HS-27A (cell line): ENCODE results near the gene ARHGEF11.

Source experiments
- DNase-seq: peaks from one replicate; pipeline ENCODE4 v3.0.0-alpha.2; 2012; ENCODE audit warnings: low read depth, missing footprints

ARHGEF11 gene

DNA sequence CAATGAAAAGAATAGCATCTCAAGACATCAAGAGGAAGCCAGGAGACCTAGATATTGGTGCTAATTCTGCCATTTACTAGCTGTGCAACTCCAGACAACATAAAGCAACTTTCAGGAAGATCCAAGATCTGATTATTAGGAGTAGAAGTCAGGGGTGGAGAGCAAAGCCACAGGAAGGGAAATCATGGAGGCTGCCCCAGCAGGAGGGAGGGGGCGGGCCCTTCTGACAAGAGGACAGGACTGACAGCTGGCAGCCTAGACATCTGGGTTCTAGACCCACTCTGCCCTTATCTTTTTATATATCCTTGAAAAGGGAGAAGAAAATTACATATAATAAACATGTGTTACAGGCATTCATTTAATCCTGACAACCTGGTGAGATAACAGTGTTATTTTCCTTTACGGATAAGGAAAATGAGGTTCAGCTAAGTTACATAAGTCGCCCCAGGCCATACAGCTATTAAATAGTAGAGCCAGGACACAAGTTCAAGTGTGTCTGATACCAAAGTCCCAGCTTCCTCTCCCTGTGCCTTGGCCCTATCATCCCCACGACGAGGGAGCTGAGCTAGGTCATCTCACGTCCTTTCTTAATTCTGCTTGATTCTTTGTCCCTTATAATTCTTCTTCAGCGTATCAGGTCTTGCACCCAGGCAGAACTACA lies 46.6 kb downstream of the ARHGEF11 start:
- DNase-seq: no peak

DNA sequence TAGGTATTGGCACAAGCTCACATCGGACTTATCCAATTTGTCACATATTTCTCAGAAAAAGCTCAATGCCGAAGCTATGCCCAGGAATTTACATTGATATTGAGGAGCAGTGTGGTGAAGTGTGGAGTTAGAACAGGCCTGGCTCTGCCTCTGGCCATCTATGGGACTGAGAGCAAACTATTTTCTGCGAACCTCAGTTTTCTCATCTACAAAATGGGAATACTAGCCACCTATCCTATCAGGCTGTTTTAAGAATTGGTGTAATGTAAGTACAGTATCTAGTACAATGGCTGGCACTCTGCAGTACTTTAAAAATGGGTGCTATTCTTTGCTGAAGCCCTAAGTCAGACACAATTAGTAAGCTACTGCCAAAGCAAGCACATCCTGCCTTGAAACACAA lies 47.2 kb downstream of the ARHGEF11 start:
- DNase-seq: no peak

DNA sequence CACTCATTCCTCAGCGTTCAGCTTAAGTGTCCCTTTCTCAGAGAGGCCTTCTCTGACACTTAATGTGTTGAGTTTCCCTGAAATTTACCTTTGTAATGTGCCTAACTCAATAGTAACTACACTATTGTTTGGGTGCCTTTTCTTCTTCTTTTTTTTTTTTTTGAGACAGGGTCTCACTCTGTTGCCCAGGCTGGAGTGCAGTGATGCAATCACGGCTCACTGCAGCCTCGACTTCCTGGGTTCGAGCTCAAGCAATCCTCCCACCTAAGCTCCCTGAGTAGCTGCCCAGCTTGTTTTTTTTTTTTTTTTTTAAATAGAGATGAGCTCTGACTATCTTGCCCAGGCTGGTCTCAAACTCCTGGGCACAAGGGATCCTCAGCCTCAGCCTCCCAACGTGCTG lies 50.1 kb downstream of the ARHGEF11 start:
- no peak for DNase-seq

DNA sequence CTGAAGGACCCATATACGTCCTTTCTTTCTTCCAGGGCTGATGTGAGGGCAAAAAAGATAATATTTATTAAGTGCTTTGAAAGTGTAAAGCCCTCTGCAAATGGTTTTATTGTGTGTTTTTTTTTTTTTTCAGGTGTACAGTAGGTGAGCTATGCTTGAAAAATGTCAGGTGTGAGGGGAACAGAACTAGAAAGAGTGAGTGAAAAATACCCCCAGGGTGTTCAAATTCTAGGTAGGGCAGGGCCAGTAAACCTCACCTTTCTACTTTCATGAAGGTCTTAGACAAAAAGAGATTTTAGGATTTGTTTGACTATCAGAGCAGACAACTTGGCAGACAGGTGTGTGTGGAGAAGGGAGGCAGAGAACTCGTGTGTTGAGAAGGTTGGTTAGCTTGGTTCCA lies 51.3 kb downstream of the ARHGEF11 start:
- no peak for DNase-seq

DNA sequence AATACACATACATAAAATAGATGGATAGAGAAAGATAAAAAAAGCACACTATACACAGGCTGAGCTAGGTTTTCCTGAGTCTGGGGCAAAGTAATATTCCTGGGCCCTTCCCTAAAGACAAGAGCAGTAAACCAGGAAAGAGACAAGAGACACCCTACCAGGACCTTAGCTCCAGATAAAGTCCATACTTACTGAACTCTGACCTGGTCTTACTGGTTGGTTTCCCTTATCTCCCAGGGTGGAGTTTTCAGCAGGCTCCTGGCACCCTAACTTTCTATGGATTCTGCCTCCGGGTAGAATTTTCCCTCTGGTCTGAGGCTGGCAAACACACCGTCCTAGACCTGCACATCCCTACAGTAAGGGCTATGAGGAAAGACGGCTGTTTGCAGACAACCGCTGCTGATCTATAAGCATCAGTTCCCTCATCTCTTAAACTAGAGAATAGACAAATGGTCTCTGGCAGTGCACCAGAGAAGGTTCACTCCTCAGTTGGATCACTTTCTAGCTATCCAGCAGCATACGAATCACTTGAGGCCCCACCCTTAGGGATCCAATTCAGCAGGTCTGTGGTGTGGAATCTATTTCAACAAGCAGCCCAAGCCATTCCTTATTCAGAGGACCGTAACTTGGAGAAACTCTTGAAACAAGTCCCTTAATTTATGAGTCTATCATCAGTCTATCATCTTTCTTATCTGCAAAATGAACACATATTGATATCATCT lies 52.0 kb downstream of the ARHGEF11 start:
- no peak for DNase-seq

DNA sequence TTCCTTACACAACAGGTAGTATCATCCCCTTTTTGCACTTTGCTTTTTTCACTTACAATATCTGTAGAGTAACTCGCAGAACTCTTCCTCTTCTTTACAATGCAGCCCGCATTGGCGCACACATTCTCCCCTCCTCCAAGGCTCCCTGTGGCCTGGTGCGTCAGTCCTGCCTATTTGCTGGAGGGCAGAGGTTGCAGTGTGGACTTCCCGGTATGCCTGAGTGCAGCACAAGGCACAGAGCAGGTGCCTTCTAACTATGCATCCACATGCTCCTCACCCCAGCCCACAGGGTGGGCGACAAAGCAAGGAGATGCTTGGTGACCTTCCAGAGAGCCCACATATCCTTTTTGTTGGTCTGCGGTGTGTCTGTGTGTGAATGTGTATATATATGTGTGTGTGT lies 53.3 kb downstream of the ARHGEF11 start:
- no peak for DNase-seq

DNA sequence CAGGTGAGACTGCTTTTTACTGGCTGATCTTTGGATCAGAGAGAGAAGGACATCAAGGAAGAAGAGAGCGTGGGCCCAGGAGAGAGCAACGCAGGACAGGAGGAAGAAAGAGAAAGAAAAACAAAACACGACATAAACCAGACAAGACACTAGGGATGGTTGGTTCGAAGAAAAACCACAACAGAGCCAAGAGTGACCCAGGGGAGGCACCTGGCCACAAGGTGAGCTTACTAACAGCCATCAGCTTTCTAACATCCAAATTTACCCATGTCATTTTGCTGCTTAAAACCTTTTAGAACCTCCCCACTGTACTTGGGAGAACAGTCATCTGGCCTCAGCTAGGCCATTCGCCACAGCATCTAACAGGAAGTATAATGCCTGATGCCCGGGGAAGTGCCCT lies 57.8 kb downstream of the ARHGEF11 start:
- DNase-seq: no peak

DNA sequence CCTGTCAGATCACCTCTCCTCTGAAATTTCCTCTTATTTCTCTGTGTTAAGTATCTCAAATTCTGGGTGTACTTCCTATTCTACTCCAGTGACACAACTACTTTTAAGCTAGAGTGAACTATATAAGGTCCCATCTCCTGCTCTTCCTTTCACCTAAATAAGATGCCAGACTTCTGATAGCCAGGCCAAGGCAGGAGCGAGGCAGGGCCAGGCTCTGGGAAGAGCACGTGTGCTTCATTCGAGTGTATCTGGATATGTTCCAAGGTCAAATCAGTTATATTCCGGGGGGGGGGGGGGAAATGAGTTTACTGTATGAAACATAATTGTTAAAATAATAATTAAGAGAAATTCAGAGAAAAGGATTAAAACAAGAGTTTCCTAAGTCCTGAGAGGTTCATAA lies 65.0 kb downstream of the ARHGEF11 start:
- DNase-seq: no peak

DNA sequence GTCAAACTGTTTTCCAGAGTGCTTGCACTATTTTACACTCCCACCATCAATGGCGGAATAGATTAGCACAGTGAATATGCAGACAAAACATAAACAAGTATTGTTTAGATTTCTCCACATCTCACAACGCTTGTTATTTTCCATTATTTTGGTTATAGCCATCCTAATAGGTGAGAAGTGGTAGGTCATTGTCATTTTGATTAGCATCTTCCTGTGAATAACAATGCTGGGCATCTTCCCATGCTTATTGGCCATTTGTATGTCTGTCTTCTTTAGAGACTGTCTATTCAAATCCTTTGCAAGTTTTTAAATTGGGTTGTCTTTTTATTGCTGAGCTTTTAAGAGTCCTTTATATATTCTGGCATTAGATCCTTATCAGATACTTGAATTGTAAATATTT lies 70.5 kb downstream of the ARHGEF11 start:
- no peak for DNase-seq

DNA sequence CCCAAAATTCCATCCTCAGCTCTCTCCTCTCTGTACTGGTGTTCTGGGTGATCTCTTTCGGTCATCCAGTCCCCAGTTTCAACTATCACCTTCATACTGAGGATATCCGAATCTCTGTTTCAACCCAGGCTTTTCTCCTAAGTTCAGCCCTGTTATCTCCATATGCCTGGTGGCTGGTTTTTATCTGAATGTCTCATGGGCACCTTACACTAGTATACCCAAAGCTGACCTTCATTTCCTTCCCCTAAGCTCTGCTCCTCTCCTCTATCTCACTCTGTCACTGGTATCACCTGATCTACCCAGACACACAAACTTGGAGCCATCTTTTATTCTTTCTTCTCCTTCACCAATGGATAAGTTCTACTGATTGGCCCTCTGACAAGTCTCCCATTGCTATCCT lies 72.1 kb downstream of the ARHGEF11 start:
- DNase-seq: no peak

DNA sequence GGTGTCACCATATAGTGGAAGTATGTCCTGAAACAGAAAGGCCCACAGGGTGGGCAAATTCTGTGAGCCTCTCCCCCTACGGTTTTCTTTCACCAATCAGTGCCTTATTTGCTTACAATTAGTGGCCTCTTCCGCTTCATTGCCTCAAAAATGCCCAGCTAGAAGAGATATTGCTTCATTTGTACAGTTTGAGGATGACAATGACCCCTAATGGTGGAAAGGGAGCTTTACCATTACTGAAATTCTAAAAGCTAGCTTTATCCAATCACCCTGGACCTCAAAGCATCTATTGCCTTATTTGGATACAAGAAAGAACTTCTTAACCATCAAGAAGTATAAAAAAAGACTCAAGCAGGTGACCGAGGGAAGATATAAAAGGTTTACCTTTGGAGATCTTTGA lies 75.5 kb downstream of the ARHGEF11 start:
- no peak for DNase-seq

DNA sequence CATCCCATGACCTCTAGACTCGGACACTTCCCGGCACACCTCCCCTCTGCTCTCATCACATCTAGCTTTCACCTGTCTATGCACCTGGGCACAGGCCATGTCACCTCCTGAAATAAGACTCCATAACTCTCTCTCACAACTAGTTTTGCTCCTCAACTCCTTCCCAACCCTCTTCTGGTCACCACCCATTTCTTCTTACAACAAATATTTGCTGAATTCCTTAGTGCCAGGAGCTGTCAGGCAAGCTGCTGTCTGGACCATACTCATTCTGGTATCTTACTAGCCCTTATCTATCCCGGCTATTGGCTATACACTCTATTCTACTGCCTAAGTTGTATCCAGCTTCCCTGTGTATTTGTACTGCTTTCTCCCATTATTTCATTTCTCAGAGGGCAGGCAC lies 76.0 kb downstream of the ARHGEF11 start:
- no peak for DNase-seq

DNA sequence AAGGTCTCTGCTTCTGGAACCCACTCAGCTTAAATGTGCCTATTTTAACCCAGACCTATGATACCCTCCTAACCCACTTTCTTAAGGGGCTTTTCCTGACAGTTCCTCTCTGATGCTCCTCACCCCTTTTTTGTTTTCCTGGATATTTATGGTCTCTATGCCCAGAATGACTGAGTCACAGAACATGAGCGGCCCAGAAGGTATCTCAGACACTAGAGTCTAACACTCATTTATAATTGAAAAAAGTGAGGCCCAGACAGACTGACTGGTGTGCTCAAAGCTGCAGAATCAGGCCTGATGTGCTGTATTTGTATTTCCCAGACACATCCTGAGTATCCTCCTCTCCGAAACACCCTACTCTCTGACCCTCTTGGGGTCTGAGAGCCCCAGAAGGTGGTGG lies 81.1 kb downstream of the ARHGEF11 start:
- no peak for DNase-seq

DNA sequence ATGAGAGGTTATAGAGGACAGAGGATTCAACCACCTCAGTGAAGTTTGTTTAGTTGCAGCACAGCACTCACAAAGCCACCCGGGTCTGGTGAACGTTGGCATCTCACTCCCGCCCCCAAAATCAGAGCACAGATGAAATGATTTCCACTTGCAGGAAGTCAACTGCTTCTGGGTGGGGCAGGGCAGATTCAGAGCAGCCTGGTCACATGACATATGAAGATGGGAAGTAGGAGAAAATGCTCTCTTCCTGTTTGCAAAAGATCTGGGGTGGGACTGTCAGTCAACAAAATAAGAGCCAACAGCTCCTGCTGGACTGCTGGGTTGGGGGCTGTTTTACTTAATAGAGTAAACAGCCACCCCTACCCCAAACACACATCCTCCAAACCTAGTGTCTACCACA lies 81.9 kb downstream of the ARHGEF11 start:
- DNase-seq: no peak

DNA sequence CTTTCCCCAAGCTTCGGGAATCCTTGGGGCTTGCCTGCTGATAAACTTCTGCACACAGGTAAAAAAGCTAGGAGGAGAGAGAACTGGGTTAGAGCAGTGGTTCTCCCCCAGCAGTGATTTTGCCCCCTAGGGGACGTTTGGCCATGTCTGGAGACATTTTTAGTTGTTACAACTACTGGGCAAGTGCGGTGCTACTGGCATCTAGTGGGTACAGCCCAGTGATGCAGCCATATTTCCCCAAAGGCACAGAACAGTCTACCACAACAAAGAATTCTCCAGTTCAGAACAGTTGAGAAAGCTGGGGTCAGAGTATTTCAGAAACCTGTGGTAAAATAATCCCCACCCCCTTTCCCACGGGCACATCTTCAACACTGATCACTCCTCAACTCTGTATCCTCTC lies 83.8 kb downstream of the ARHGEF11 start:
- DNase-seq: no peak

DNA sequence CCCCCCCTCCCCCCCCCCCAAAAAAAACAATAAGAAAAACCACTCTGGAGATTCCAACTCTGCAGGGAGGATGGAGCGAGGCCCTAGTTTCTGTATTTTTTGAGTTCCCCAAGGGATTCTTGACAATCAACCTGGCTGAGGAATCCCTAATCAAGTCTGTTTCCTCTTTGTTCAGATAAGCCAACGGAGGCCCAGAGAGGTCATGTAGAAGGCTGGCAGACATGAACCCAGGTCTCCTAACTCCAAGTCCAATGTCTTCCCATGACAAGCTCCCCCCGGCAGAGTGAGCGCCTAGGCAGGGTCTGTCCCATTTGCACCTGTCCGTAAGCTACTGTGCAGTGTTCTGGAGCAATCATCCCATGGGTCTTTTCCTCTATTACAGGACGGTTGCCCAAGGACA lies 85.6 kb downstream of the ARHGEF11 start:
- no peak for DNase-seq

DNA sequence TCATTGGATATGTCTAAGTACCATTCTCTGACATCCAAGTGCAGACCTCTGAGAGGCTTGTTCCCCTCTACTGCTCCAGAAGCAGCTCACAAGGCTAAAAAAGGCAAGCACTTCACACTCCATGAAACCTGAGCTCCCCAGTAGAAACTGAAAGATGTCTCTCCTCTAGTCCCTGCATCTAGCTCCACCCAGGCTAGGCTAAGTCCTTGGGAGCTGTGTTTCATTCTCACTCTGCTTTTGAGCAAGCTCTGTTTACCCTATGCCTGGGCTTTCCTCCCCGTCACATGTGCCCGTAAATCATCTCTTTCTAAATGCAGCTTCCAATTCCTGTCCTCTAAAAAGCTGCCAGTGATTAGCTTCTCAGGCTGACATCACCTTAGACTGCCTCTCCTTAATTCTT lies 86.1 kb downstream of the ARHGEF11 start:
- DNase-seq: no peak

DNA sequence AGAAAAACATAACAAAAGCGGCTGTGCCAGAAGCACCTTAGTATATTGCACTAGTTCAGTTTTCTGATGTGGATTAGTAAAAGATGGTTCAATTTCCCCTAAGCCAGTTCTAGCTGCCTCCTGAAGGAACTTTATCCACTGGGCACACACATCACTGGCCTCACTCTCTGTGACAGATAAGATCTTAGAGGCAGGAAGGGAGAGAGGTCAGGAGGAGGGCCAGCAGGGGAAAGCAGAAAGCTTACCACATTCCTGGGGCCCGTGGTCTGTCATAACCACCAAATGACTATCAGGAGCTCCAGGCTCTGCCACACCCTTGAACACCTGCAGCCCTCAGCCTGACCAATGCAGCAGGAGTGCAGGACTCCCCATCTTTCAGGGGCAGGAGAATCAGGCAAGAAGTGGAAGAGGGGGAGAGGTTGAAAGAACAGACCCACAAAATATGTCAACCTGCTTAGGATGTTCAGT lies 87.3 kb downstream of the ARHGEF11 start:
- no peak for DNase-seq

DNA sequence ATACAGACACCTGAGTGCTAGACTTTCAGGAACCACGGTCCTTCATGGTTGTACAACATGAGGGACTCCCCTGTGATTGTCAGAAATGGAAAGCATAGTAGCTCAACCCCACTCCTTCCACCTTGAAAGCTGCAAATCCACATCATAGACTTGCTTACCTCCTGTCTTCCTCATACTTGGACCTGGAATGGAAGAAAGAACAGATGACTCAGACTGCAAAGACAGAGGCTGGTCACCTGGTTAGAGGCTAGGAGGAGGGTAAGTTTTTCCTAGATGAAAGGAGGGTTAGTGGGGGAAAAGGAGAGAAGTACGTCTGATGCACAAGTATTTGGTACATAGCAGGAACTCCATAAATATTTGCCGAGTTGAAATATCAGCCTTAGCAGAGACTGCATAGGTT lies 87.9 kb downstream of the ARHGEF11 start:
- no peak for DNase-seq

DNA sequence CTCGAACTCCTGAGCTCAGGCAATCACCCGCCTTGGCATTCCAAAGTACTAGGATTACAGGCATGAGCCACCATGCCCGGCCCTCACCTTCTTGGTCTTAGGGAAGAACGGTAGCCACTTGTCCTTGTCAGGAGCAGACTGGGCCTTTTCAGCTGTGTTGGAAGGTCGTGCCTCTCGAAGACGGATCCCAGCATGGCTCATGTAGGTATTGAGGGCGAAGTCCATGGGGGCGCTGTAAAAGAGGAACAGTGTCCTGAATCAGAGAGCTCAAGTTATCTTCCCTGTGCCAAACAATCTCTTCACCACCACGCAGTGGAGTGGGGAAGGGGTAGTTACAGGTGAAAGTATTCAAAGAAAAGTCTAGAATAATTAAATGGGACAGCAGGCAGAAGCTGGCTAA lies 89.2 kb downstream of the ARHGEF11 start:
- no peak for DNase-seq

DNA sequence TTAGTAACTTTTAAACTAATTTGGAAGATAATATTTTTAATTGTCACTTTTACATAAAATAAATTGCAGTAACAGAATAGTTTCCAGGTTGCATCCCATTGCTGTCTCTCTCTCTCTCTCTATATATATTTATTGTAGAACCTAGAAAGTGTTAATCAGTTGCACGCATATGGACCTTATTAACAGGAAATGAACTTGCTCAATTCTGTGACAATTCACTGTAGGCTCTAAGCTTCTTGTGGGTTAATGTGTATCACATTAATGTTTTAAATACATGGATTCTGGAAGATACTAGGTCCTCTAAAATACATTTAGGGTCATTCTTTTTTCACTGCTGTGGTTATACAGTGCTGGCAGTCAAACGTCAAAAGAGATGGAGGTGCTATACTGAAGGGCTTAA lies 92.0 kb downstream of the ARHGEF11 start:
- no peak for DNase-seq

DNA sequence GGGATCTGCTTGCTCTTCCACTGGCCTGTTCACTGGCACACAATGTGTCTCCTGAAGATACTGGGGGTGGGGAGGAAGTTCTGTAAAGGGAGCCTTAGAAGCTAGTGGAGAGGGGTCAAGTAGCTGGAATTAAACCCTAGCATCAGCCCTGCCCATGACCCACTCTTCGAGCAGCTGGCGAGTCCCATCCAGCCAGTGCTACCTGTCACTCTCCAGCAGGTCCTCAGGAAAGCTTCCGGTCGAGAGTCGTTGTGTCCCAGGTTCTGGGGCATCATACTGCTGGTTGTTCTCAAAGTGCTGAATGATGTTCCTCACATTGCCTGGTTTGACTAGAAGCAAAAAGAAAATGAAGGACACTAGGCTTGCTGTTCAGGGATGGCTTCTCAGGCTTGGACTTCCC lies 94.2 kb downstream of the ARHGEF11 start:
- DNase-seq: no peak

DNA sequence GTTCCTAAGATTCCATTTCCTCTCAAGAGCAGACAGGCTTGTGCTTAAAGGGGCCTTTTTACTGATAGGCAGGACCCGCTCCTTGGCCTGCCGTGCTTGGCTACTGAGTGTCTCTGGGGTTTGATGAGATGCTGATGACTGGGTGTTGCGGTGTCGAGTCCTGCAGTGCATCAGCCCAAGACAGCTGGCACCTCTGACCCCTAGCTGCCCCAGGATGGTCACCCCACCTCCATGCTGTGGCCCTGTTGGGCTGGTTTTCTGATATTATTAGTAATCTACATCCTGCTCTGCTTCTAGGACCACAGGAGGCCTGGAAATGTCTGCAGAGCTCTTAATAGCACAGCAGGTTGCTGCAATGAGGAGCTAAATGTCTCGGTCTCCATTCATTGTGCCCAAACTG lies 96.4 kb downstream of the ARHGEF11 start:
- no peak for DNase-seq

DNA sequence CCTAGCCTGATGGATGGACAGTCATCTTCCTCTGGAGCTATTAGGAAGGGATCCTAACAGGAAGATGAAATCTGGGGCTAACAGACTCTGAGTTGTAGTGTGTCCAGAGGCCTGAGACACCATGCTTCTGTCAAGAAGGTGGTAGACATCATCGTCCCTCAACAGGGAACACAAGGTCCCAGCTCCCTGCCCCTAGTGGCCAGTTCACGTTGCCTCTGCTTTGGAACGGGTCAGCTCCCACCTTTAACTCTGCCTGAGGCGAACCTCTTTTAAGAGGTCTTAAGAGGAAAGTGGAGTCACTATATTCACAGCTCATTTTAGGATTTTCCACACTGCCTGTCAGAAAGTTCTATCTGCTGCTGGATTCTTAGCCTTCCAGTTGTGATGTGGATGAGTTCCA lies 96.8 kb downstream of the ARHGEF11 start:
- DNase-seq: no peak
